SK-N-SH treated with all-trans-retinoic acid at 6 μM for 48 hours (cell line): ENCODE data around the gene IL17RD.

Experiments used
- ARNTL ChIP-seq: fragments of 450-650 bp; formaldehyde crosslinking; IDR thresholded peaks from 2 replicates; pipeline ENCODE4 v1.5.0; 2020; ENCODE audit warnings: low read depth, mild to moderate bottlenecking, moderate library complexity, borderline replicate concordance
- CREB5 ChIP-seq: fragments of 250-450 bp; sonication (Bioruptor Pico); IDR thresholded peaks from 2 replicates; pipeline ENCODE4 v1.5.1; 2020; ENCODE audit warnings: low read depth, mild to moderate bottlenecking, moderate library complexity
- CSRNP3 ChIP-seq: fragments of 250-450 bp; sonication (Bioruptor Pico); IDR thresholded peaks from 2 replicates; pipeline ENCODE4 v1.5.1; 2021; ENCODE audit warnings: mild to moderate bottlenecking, moderate library complexity
- GLIS3 ChIP-seq: fragments of 250-450 bp; sonication (Bioruptor Pico); IDR thresholded peaks from 2 replicates; pipeline ENCODE4 v1.5.0; 2020; ENCODE audit warnings: mild to moderate bottlenecking, moderate library complexity
- OSR1 ChIP-seq: fragments of 250-450 bp; sonication (Bioruptor Pico); IDR thresholded peaks from 2 replicates; pipeline ENCODE4 v1.8.0; 2022; ENCODE audit warnings: moderate library complexity, mild to moderate bottlenecking, inconsistent platforms
- POU6F1 ChIP-seq: fragments of 250-450 bp; sonication (Bioruptor Pico); IDR thresholded peaks from 2 replicates; pipeline ENCODE4 v1.8.0; 2021; ENCODE audit warnings: low read depth, mild to moderate bottlenecking, moderate library complexity, borderline replicate concordance
- PPARA ChIP-seq: fragments of 250-450 bp; sonication (Bioruptor Pico); IDR thresholded peaks from 2 replicates; pipeline ENCODE4 v1.5.0; 2020; ENCODE audit warnings: mild to moderate bottlenecking, borderline replicate concordance
- TCF4 ChIP-seq: fragments of 250-450 bp; sonication (Bioruptor Pico); IDR thresholded peaks from 2 replicates; pipeline ENCODE4 v1.8.0; 2021; ENCODE audit warnings: mild to moderate bottlenecking, moderate library complexity, borderline replicate concordance
- TSHZ2 ChIP-seq: fragments of 250-450 bp; sonication (Bioruptor Pico); IDR thresholded peaks from 2 replicates; pipeline ENCODE4 v1.5.0; 2020; ENCODE audit warnings: mild to moderate bottlenecking, moderate library complexity
- ZFP3 ChIP-seq: fragments of 250-450 bp; sonication (Bioruptor Pico); IDR thresholded peaks from 2 replicates; pipeline ENCODE4 v1.5.0; 2020; ENCODE audit warnings: mild to moderate bottlenecking, moderate library complexity
- ZFP30 ChIP-seq: fragments of 450-650 bp; formaldehyde crosslinking; IDR thresholded peaks from 2 replicates; pipeline ENCODE4 v1.5.0; 2022; ENCODE audit warnings: mild to moderate bottlenecking, moderate library complexity
- ZNF565 ChIP-seq: fragments of 450-650 bp; formaldehyde crosslinking; conservative IDR thresholded peaks from 2 replicates; pipeline ENCODE4 v1.5.0; 2020; ENCODE audit warnings: low read depth, mild to moderate bottlenecking, moderate library complexity
- ZNF8 ChIP-seq: fragments of 450-650 bp; formaldehyde crosslinking; IDR thresholded peaks from 2 replicates; pipeline ENCODE4 v1.5.0; 2020; ENCODE audit warnings: mild to moderate bottlenecking, moderate library complexity
- TF ChIP-seq, protein P1 (sequence below): fragments of 250-450 bp; sonication (Bioruptor Pico); IDR thresholded peaks from 2 replicates; pipeline ENCODE4 v1.8.0; 2020; ENCODE audit warnings: mild to moderate bottlenecking, moderate library complexity, borderline replicate concordance

DNA sequence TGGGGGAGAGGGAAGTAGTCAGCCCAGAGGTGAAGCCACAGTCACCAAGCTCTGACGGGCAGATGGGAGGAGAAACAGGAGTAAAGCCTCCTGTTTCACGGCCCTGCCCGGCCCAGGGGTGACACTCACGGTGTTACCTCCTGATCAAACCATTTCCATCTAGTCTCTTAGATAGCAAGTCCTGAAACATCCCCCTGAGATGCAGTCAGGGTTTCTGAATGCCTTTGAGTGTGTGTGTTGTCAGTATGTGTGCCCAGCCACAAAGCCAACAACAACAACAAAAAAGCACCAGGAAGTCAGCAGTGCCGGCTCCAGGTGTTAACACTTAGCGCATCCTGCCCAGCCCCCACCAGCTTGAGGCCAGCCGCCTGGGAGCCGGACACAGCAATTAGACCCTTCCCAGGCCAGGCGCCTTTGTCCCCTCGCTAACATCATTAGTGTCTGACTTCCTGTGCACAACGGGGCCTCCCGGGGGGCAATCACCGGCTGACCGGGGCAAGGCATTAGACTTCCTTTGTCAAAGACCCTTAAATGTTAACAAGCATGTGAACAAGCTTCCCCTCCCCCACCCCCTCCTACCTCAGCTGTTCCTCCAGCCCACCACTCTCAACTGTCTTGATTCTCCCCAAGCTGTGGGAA is 34.5 kb downstream of the IL17RD start:
- TF ChIP-seq PPARA (CRISPR knock-in tag): 0 out of 2 replicates have a peak, but pooled peaks have one; percentile 16
- no peak for TF ChIP-seq CREB5
- TF ChIP-seq TSHZ2: peak; percentile 84
- TF ChIP-seq, protein P1, sequence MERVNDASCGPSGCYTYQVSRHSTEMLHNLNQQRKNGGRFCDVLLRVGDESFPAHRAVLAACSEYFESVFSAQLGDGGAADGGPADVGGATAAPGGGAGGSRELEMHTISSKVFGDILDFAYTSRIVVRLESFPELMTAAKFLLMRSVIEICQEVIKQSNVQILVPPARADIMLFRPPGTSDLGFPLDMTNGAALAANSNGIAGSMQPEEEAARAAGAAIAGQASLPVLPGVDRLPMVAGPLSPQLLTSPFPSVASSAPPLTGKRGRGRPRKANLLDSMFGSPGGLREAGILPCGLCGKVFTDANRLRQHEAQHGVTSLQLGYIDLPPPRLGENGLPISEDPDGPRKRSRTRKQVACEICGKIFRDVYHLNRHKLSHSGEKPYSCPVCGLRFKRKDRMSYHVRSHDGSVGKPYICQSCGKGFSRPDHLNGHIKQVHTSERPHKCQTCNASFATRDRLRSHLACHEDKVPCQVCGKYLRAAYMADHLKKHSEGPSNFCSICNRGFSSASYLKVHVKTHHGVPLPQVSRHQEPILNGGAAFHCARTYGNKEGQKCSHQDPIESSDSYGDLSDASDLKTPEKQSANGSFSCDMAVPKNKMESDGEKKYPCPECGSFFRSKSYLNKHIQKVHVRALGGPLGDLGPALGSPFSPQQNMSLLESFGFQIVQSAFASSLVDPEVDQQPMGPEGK: no peak
- TF ChIP-seq ZFP30 (CRISPR knock-in tag): no peak
- TF ChIP-seq GLIS3 (CRISPR knock-in tag): no peak
- TF ChIP-seq POU6F1 (CRISPR knock-in tag): no peak
- peak; percentile 73; the same call in 1 of the 2 replicates for TF ChIP-seq ZNF565 (CRISPR knock-in tag)
- peak; percentile 22; the same call in 1 of the 2 replicates for TF ChIP-seq ZNF8 (CRISPR knock-in tag)
- TF ChIP-seq TCF4: peak; percentile 93
- peak; percentile 50; the same call in 1 of the 2 replicates for TF ChIP-seq CSRNP3 (CRISPR knock-in tag)
- TF ChIP-seq OSR1 (CRISPR knock-in tag): no peak
- 0 out of 2 replicates have a peak, but pooled peaks have one; percentile 32 for TF ChIP-seq ARNTL (CRISPR knock-in tag)
- TF ChIP-seq ZFP3 (CRISPR knock-in tag): no peak
